Choroid plexus epithelial cell (primary cell): ENCODE measurements around the gene LHX6.

Source experiments
- DNase-seq: peaks from one replicate; pipeline ENCODE4 v3.0.0-alpha.2; 2010; ENCODE audit warnings: low read depth
- H3K4me3 ChIP-seq: 2 replicates; pipeline ENCODE4 v1.5.1; 2011; ENCODE audit warnings: low read depth, mild to moderate bottlenecking, control low read depth, low read length, moderate library complexity
- TF ChIP-seq, protein P1 (sequence below): conservative IDR thresholded peaks from 2 replicates; pipeline ENCODE4 v1.5.1; 2011; ENCODE audit warnings: low read depth, mild to moderate bottlenecking, control low read depth, inconsistent platforms, low read length, moderate library complexity

Gene LHX6

DNA sequence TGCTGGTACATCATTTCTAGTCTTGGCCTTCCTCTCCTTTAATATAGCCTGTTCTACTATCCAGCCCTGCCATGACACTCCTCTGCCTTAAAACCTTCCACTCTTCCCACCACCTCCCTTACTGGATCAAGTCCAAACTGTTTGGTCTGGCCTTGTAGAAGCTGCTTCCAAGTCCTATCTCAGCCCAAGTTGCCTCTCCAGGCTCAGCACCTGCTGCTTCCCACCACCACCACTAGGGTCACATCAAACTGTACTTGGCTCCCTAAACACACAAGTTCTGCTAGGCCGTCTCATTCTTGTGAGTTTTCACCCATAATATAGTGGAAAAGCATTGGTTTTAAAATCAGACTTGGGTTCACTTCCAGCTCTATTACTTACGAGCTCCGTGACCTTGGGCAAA lies 70.6 kb downstream of the LHX6 start:
- H3K4me3 ChIP-seq: peak overlapping the region; percentile 12
- TF ChIP-seq, protein P1, sequence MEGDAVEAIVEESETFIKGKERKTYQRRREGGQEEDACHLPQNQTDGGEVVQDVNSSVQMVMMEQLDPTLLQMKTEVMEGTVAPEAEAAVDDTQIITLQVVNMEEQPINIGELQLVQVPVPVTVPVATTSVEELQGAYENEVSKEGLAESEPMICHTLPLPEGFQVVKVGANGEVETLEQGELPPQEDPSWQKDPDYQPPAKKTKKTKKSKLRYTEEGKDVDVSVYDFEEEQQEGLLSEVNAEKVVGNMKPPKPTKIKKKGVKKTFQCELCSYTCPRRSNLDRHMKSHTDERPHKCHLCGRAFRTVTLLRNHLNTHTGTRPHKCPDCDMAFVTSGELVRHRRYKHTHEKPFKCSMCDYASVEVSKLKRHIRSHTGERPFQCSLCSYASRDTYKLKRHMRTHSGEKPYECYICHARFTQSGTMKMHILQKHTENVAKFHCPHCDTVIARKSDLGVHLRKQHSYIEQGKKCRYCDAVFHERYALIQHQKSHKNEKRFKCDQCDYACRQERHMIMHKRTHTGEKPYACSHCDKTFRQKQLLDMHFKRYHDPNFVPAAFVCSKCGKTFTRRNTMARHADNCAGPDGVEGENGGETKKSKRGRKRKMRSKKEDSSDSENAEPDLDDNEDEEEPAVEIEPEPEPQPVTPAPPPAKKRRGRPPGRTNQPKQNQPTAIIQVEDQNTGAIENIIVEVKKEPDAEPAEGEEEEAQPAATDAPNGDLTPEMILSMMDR: peak; percentile 76
- DNase-seq: peak; percentile 73

DNA sequence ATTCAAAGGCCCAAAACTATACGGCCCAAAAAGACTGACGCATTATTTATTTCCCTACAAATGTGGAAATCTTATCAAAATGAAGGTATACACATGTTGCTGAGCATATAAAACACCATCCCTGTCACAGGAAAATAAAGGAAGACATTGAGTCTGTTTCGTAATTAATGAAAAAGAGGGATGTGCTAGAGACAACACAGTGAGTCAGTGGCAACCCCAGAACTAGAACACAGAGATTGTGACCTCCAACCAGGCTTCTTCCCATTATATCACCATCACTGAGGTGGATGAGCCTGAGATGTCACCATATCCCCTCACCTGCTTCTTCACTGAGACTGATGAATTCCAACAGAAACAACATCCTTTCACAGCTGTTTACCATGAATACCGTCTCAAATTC lies 73.0 kb downstream of the LHX6 start:
- TF ChIP-seq, protein P1: no peak
- no peak for DNase-seq
- no peak overlapping the region for H3K4me3 ChIP-seq
